Dendritic cell treated with granulocyte-macrophage colony-stimulating factor and Interleukin-4, amounts not matched to agents 40 ng/mL and 50 ng/mL, for 4 days (primary cell): Measurements from ENCODE around the gene ME3.

Source experiments
- H3K27ac Mint-ChIP-seq: one replicate; pipeline ENCODE4 v1.8.0; 2022; ENCODE audit warnings: mild to moderate bottlenecking, mixed read lengths
- H3K27me3 Mint-ChIP-seq: one replicate; pipeline ENCODE4 v1.8.0; 2022; ENCODE audit warnings: mild to moderate bottlenecking, mixed read lengths
- H3K36me3 Mint-ChIP-seq: one replicate; pipeline ENCODE4 v1.8.0; 2022; ENCODE audit warnings: low read depth, mixed read lengths
- H3K4me1 Mint-ChIP-seq: one replicate; pipeline ENCODE4 v1.8.0; 2022; ENCODE audit warnings: low read depth, mixed read lengths
- H3K4me3 Mint-ChIP-seq: one replicate; pipeline ENCODE4 v1.8.0; 2022; ENCODE audit warnings: mild to moderate bottlenecking, moderate library complexity, mixed read lengths
- H3K9me3 Mint-ChIP-seq: one replicate; pipeline ENCODE4 v1.8.0; 2022; ENCODE audit warnings: mixed read lengths
- intact Hi-C: fragments of 100-400 bp; cut with micrococcal nuclease; formaldehyde crosslinking; loops from one replicate; pipeline ENCODE4 v1.15.0; 2022

Gene ME3

GRCh38 chr11:86672007-86672621 lies at the start of gene ME3:
TSS of gene ME3 (minus strand) at chr11:86672616.
- intact Hi-C loops, result loop anchor here (5.0 to 10.0 kb wide), 2 partner anchors 73 to 135 kb away; no protein-coding TSS in a partner anchor
- Mint-ChIP-seq H3K27me3 (peaks cover 54% of the 10 kb centered on the region), H3K4me3 (peak within 1 kb of the TSS; percentile 85), H3K9me3 (no peaks in the 10 kb centered on the region), H3K27ac (peak within 1 kb of the TSS; percentile 55), H3K36me3 (no peaks in the 10 kb centered on the region), H3K4me1 (peaks cover 33% of the 10 kb centered on the region)

- intact Hi-C loops, result no loop called here
- Mint-ChIP-seq H3K36me3 (no peaks in the 10 kb centered on the region), H3K27ac (no peak overlapping the region), H3K4me3 (no peak overlapping the region), H3K4me1 (no peaks in the 10 kb centered on the region), H3K9me3 (peaks cover 11% of the 10 kb centered on the region), H3K27me3 (peaks cover 4% of the 10 kb centered on the region)
Measured at GRCh38 chr11:86722006-86722405, 49.6 kb upstream of the ME3 start.

GRCh38 chr11:86720546-86720945 lies 48.1 kb upstream of the ME3 start:
- Mint-ChIP-seq H3K27ac (no peak overlapping the region), H3K36me3 (no peaks in the 10 kb centered on the region), H3K4me3 (no peak overlapping the region), H3K9me3 (peaks cover 11% of the 10 kb centered on the region), H3K27me3 (peaks cover 4% of the 10 kb centered on the region), H3K4me1 (no peaks in the 10 kb centered on the region)
- intact Hi-C loops, result no loop called here

- Mint-ChIP-seq H3K36me3 (no peaks in the 10 kb centered on the region), H3K4me1 (no peaks in the 10 kb centered on the region), H3K27me3 (peaks cover 4% of the 10 kb centered on the region), H3K27ac (no peak overlapping the region), H3K4me3 (no peak overlapping the region), H3K9me3 (peaks cover 11% of the 10 kb centered on the region)
- intact Hi-C loops, result no loop called here
Measured at GRCh38 chr11:86719781-86720463, 47.5 kb upstream of the ME3 start.

- peaks cover 11% of the 10 kb centered on the region for H3K9me3 Mint-ChIP-seq
- H3K27ac Mint-ChIP-seq, result no peak overlapping the region
- intact Hi-C loops, result no loop called here
- H3K36me3 Mint-ChIP-seq, result no peaks in the 10 kb centered on the region
- no peaks in the 10 kb centered on the region for H3K4me1 Mint-ChIP-seq
- H3K4me3 Mint-ChIP-seq, result no peak overlapping the region
- peaks cover 4% of the 10 kb centered on the region for H3K27me3 Mint-ChIP-seq
Measured at GRCh38 chr11:86718999-86719398, 46.6 kb upstream of the ME3 start.

- H3K9me3 Mint-ChIP-seq, result peaks cover 10% of the 10 kb centered on the region
- no peaks in the 10 kb centered on the region for H3K4me1 Mint-ChIP-seq
- no peak overlapping the region for H3K4me3 Mint-ChIP-seq
Measured at GRCh38 chr11:86718521-86718920, 46.1 kb upstream of the ME3 start.

GRCh38 chr11:86717817-86718501 lies 45.5 kb upstream of the ME3 start:
- H3K9me3 Mint-ChIP-seq, result peaks cover 5% of the 10 kb centered on the region
- no peak overlapping the region for H3K27ac Mint-ChIP-seq
- no peaks in the 10 kb centered on the region for H3K4me1 Mint-ChIP-seq
- intact Hi-C loops, result no loop called here
- peaks cover 6% of the 10 kb centered on the region for H3K27me3 Mint-ChIP-seq
- no peak overlapping the region for H3K4me3 Mint-ChIP-seq
- H3K36me3 Mint-ChIP-seq, result no peaks in the 10 kb centered on the region

More at GRCh38 chr11:86718521-86718920, 46.1 kb upstream of the ME3 start:
- peaks cover 4% of the 10 kb centered on the region for H3K27me3 Mint-ChIP-seq
- no peaks in the 10 kb centered on the region for H3K36me3 Mint-ChIP-seq
- intact Hi-C loops, result no loop called here
- no peak overlapping the region for H3K27ac Mint-ChIP-seq

GRCh38 chr11:86715611-86716010 lies 43.2 kb upstream of the ME3 start:
- intact Hi-C loops, result no loop called here
- H3K4me1 Mint-ChIP-seq, result no peaks in the 10 kb centered on the region
- no peaks in the 10 kb centered on the region for H3K36me3 Mint-ChIP-seq
- H3K4me3 Mint-ChIP-seq, result no peak overlapping the region
- peaks cover 6% of the 10 kb centered on the region for H3K27me3 Mint-ChIP-seq
- H3K9me3 Mint-ChIP-seq, result peaks cover 2% of the 10 kb centered on the region
- no peak overlapping the region for H3K27ac Mint-ChIP-seq

- H3K9me3 Mint-ChIP-seq, result peaks cover 12% of the 10 kb centered on the region
- intact Hi-C loops, result no loop called here
- no peaks in the 10 kb centered on the region for H3K36me3 Mint-ChIP-seq
- no peak overlapping the region for H3K4me3 Mint-ChIP-seq
- no peak overlapping the region for H3K27ac Mint-ChIP-seq
- peaks cover 6% of the 10 kb centered on the region for H3K27me3 Mint-ChIP-seq
- H3K4me1 Mint-ChIP-seq, result no peaks in the 10 kb centered on the region
Measured at GRCh38 chr11:86713552-86713951, 41.1 kb upstream of the ME3 start.

GRCh38 chr11:86710936-86711335 lies 38.5 kb upstream of the ME3 start:
- Mint-ChIP-seq H3K27me3 (peaks cover 6% of the 10 kb centered on the region), H3K36me3 (no peaks in the 10 kb centered on the region), H3K9me3 (peaks cover 12% of the 10 kb centered on the region), H3K4me1 (no peaks in the 10 kb centered on the region), H3K4me3 (no peak overlapping the region), H3K27ac (no peak overlapping the region)
- intact Hi-C loops, result no loop called here

GRCh38 chr11:86708669-86709068 lies 36.3 kb upstream of the ME3 start:
- Mint-ChIP-seq H3K27me3 (peaks cover 6% of the 10 kb centered on the region), H3K4me3 (no peak overlapping the region), H3K9me3 (peaks cover 12% of the 10 kb centered on the region), H3K4me1 (peaks cover 15% of the 10 kb centered on the region), H3K36me3 (no peaks in the 10 kb centered on the region), H3K27ac (no peak overlapping the region)
- intact Hi-C loops, result no loop called here

GRCh38 chr11:86706338-86707131 lies 34.1 kb upstream of the ME3 start:
- Mint-ChIP-seq H3K36me3 (no peaks in the 10 kb centered on the region), H3K27me3 (peaks cover 4% of the 10 kb centered on the region), H3K9me3 (peaks cover 12% of the 10 kb centered on the region), H3K27ac (no peak overlapping the region), H3K4me1 (peaks cover 27% of the 10 kb centered on the region), H3K4me3 (no peak overlapping the region)
- intact Hi-C loops, result no loop called here

- intact Hi-C loops, result no loop called here
- Mint-ChIP-seq H3K9me3 (peaks cover 1% of the 10 kb centered on the region), H3K27ac (no peak overlapping the region), H3K36me3 (no peaks in the 10 kb centered on the region), H3K4me3 (no peak overlapping the region), H3K27me3 (peaks cover 5% of the 10 kb centered on the region), H3K4me1 (peaks cover 27% of the 10 kb centered on the region)
Measured at GRCh38 chr11:86704710-86705109, 32.3 kb upstream of the ME3 start.

GRCh38 chr11:86703987-86704386 lies 31.6 kb upstream of the ME3 start:
- H3K4me1 Mint-ChIP-seq, result peaks cover 27% of the 10 kb centered on the region
- no peaks in the 10 kb centered on the region for H3K36me3 Mint-ChIP-seq
- H3K4me3 Mint-ChIP-seq, result no peak overlapping the region
- peak overlapping the region; percentile 57 for H3K27ac Mint-ChIP-seq
- intact Hi-C loops, result no loop called here
- H3K27me3 Mint-ChIP-seq, result peaks cover 5% of the 10 kb centered on the region
- H3K9me3 Mint-ChIP-seq, result no peaks in the 10 kb centered on the region
